HG02885 (cell line): Measurements from ENCODE around the gene ALK.
"Not testable (repeated sequence)": the region's sequence is repeated elsewhere in the genome, so short reads cannot be mapped to it uniquely, and the experiment has no call there.

Experiments used
- ATAC-seq: cut with Tn5 transposase; IDR thresholded peaks from one replicate; pipeline ENCODE4 v1.9.1; 2021; ENCODE audit warnings: mild to moderate bottlenecking; ENCODE audit not compliant: unreplicated experiment, poor library complexity

ALK gene

DNA sequence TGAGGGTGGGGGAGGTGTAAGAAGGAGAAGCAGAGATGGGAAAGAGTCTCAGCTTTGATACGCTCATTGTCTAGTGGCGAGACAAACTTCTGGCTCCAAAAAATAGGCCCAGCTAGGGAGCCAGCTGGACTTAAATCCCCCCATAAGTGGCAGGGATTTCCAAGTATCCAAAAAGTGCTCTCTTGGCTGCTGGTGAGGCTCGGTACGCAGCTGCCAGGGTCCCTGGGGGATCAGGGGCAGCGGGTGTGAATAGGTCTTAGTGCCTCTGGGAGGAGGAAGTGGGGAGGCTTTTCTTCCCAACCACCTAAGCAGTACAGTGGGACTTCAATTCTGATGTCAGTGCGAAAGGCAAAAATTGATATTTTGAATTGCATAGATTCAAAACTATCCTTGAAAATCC lies 73.5 kb downstream of the ALK start:
- no peak for ATAC-seq

DNA sequence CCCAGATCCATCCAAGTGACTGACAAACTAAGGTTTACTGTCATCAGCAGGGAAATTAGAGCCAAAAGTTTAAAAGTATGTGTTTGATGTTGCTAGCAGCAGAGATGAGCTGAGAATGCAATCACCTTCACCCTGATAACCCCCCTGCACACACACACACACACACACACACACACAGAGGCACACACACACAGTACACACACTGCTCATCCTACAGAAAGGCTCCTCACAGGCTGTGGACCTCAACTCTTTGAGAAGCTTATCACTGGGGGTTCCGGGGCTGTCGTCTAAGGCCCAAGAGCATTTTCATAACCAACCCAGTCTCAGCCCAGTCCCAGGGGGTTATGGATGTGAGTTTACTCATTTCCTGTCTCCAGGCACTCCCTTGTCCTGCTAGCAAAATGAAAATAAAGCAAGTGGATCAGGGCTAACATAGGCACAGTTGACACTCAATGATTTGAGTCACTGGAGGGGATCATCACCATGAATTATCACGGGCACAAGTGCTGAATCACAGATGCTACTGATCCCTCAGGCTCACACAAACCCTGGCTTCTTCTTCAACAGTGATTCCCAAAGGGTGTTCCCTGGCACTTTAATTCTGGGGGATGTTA lies 76.6 kb downstream of the ALK start:
- ATAC-seq: no peak

DNA sequence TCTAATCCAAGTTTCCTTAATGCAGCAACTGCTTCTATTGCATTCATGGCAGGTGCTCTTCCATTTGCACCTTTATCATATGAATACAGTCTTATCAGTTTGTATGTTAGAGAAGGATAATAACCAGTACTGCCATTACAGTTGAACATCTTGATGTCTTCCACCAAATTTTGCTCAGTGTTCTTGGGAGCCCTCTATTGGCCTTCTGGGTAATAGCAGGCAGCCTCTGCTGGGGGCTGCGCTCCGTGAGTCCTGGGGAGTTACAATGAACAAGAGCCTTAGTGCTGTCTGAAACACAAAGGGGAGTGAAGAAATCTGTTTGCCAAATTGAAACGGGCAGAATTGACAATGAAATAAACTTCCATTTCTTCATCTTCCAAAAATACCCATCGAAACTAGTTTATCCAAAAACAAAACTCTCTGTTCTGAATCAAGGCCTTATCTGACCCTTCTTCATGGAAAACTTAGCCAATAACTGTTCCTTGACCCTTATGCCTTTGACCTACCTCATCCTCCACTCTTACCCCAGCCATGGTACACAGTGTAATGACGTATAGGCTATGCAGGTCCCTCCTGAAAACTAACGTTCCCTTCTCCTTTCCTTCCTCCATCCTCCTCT lies 79.9 kb downstream of the ALK start:
- no peak for ATAC-seq

DNA sequence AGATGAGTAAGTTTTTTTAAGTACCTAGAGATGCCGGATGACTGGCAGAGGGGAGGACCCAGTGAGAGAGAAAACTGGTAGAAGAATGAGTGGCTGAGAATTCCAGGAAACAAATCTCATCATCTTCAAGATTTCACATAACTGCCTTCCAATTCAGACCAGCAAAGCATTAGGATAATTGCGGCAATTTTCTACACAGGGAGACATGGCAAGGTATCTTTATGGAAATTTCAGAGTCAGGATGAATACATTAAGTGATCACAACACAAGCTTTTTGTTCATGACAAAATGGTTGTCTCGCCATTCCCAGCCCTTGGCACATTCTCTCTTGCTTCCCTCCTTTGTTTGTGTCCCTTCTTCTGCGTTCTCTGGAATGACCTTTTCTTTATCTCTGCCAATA lies 82.1 kb downstream of the ALK start:
- ATAC-seq: no peak

DNA sequence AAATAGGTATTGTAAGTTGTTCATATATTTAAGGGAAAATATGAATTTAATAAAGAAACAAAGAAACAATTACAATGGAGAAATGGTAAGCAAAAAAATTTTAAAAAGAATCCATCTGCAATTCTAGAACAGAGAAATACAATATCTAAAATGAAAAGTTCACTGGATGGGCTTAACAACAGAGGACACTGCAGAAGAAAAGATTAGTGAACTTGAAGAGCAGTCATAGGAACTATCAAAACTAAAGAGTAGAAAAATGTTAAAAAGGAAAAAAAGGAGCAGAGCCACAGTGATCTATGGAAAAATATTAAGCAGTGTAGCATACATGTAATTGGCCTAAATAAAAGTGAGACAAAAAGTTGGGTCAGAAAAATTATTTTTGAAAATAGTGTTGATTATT lies 83.5 kb downstream of the ALK start:
- no peak for ATAC-seq

DNA sequence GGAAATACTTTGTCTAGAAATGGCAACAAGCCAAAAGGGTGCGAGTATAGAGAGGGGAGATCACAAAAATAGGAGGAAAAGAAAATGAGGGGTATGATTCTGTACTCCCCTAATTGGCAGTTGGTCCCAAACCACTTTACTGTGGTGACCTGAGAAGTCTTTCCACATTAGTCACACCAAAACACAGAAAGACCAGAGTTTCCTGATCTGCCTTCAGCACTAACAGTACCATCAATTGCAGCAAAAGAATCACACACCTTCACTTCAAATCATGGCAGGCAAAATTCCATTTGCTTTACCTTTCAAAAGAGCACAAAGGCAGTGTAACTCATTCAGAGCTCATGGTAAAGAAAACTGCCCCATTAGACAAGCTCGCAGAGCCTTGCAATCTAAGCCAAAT lies 86.8 kb downstream of the ALK start:
- no peak for ATAC-seq

DNA sequence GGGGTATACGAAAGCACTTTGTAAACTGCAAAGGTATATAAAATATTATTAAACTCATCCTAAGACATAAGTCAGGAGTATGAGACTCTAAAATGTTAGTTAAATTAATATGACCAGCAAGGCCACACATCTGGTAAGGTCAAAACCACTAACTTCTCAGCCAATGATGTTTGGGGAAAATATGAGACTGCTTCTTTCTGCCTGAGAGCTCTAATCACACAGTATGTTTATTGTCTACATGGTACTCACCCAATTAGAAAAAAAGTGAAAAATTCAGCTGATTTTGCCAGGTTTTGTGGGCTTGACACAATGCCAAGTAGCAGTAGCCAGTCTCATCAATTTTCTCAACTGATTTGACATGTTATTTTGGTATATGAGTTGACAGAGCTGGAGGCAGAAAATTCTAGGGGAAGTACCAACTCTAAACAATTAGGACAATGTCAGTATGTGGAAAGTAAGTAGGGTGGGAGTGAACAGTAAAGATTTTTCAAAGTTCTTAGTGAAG lies 87.3 kb downstream of the ALK start:
- ATAC-seq: no peak

DNA sequence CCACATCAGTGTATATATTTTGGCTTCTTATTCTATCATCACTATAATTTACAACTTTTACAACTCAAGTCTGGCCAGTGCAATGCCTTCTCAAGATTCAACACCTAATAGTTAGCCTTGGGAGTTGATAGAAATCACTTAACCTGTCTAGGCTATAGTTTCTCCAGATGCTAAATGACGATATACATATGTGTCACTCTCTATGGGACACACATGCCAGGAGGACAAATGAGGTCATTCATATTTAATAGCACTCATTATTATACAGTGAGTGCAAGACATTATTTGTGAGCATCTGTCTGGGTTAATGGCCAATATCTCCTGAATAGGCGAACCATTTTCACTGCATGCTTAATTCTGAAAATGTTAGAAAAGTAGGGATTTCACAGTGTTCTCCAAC lies 89.8 kb downstream of the ALK start:
- no peak for ATAC-seq

DNA sequence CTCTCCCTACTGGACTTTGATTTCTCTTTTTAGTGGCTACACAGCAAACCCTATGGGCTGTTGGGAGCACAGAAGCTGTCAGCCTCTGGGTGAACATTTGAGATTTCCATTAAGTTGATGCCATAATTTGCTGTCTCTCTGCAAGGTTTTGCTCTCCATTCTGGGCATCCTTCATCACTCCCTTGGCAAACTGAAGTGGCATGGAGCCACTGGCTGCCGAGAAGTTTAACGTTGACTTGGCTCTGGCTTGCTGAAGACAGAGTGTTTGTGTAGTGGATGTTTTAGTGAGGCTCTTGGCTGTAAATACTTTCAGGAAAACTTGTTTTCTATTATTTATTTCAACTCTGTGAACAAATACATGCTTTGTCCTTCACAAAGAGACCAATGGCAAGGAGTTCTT lies 91.5 kb downstream of the ALK start:
- ATAC-seq: no peak

DNA sequence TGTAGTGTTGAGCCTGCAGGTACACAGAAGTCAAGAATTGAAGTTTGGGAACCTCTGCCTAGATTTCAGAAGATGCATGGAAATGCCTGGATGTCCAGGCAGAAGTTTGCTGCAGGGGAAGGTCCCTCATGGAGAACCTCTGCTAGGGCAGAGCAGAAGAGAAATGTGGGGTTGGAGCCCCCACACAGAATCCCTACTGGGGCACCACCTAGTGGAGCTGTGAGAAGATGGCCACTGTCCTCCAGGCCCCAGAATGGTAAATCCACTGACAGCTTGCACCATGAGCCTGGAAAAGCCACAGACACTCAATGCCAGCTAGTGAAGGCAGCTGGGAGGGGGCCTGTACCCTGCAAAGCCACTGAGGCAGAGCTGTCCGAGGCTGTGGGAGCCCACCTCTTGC lies 97.2 kb downstream of the ALK start:
- ATAC-seq: not testable (repeated sequence)

DNA sequence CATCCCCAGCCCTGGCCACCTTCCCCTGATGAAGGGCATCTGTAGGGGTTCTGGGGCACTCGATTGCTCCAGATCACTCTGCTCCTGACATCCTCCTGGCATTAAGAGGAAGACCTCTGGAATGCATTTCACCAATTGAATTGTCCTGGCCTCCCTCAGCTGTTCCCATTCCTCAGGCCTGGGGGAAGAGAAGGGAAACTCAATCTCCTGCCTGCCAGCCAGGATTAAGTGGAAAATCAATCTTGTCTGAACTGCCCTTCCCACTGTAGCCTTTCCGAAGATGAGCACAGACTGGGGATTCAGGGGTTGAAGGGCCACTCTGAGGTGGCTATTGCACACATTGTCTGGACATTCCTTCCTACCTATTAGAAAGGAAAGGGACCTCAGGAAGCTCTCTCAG lies 99.8 kb downstream of the ALK start:
- ATAC-seq: no peak

DNA sequence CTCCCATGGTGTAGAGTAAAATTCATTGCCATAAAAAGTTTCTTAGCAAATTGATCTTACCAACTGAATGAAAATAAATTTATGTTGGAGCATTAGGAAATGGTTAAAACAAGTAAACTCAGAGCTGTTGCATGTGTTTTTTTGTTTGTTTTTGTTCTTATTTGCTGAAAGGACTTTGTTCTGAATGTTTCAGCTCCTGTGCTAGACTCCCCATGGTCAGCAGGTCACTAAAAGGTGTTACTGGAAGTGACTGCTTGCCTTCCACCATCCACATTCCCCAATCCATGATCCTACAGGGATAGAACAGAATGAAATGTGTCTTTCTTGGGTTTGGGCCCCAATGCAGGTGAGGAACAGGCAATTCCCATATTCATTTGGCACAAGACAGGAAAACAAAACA lies 101.8 kb downstream of the ALK start:
- no peak for ATAC-seq

DNA sequence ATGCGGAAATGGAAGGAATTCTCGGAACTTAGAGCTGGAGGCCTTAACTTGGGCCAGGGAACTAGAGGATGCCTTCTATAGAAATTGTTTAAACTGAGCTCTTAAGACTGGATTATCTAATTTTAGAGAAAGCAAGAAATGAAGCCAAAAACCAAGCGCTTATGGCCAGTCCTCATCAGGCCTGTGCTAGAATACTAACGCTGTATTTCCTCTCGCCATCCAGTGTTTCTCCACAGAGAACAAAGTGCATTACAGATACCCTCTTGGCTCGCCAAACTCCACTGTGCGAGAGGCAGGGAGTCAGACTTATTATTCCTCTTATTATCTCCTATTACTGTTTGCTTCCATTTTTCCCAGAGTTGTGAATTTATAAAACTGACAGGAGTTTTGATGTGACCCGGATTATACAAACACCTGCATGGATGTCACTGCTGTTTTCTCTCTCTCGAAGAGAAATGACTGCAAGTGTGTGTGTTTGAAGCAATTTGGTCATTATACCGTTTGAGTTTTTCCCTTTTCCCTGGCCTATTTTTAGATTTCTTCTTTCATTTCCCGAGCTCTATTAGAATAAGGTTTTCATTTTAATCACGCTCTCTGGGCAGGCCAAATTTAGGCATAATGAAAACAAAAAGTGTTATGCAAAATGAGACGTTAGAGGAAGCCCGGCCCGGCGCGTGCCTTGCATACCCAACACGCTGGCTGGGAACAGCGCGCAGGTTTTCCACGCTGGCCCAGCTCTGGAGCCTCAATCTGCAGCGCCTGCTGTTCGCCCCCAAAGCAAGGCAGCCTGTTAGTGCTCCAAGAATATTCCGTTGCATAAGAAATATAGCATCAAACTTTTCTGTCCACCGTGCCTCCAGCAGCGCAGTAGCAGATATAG lies 103.3 kb downstream of the ALK start:
- no peak for ATAC-seq

DNA sequence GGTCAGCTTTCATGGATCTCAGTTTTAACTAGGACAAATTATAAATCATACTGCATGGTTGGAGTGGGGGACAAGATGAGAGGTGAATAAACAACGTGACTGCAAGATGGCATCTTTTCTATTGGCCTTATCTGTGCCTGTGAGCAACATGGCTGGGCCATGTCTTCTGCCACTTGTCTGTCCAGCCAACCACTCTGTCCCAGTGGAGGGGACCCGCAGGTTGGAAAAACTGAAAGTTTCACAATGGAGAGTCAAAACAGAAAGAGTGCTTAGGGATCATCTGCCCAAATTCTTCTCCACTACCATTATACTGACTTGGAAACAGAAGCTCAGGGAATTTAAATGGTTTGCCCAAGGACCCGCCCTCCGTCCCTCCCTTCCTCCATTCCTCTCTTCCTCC lies 104.1 kb downstream of the ALK start:
- ATAC-seq: no peak

DNA sequence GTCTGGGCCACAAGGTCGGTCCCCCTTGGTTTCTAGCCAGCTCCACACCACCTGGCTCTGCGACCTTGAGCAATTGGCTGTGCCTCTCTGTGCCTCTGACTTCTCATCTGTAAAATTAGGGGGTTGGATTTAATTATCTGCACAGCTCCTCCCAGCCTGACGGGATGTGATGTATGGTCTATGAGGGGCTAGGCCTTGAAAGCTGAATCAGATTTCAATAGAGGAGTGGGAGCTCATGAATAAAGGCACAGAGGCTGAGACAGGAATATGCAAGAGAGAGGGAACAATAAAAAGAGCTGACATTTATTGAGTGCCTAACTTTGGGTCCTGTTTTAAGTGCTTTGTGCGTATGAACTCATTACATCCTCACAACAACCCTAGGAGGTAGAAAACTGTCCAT lies 104.7 kb downstream of the ALK start:
- no peak for ATAC-seq

DNA sequence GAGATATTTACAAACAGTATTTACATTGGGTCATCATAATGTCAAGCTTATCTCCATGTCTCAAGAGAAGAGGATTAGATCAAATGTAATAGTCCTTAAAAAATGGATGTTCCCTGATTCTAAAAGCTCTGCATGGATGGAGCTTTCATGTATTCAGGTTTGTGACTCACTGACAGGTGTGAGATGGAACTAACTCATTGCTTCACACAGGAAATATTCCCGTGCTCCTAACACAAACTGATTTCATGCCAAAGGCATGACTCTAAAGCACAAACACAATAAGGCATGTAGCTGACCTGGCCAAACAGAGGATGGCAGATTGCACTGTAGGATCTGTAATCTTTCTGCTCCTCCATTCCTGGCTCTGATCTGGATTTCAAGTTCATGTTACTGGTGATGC lies 110.0 kb downstream of the ALK start:
- no peak for ATAC-seq

DNA sequence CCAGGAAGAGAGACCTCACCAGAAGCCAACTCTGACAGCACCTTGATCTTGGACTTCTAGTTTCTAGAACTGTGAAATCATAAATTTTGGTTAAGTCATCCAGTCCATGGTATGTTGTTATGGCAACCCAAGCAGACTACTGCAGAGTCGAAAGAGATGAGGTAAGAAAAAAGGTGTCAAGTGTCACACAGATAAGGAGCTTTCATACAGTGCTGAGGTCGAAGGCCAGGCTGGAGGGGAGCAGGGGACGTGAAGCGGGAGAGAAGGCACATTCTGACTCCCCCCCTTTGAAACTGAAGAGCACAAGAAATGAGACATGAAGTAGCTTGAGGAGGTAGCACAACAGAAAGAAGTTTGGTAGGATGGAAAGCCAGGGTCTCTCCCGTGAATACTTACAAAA lies 110.4 kb downstream of the ALK start:
- ATAC-seq: no peak

DNA sequence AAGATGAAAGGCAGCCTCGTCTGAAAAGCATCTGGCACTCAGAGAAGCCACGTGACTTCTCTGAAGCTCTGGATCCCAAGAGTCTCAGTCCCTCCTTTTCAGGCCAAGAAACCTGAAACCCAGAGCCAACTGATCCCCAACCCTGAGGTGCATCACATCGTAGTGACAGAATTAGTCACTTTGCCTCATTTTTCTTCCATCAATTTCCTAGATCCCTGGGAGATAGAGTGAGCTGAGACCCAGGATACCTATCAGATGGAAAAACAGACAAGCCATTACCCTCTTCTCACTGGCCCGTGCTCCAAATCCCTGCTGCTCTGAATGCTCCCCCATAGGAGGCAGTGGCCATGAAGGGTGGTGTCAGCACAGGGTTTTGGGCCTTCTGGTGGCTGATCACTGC lies 113.1 kb downstream of the ALK start:
- no peak for ATAC-seq

DNA sequence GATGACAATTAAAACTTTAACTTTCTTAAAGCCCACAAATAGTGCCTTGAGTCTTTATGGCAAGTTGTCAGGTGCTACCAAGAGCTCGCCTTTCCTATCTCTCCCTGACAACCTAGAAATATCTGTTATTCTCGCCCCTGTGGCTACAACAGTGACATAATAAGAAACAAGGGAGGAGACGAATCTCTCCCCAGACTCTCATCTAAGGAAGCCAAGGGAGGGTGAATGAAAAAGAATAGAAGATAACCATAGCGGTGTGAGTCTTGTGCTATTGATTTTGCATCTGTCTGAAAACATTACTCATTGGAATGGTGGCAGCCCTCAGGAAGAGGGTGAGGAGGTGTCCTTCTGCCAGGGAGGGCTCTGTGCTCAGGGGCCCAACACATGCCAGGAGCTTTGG lies 114.3 kb downstream of the ALK start:
- no peak for ATAC-seq

DNA sequence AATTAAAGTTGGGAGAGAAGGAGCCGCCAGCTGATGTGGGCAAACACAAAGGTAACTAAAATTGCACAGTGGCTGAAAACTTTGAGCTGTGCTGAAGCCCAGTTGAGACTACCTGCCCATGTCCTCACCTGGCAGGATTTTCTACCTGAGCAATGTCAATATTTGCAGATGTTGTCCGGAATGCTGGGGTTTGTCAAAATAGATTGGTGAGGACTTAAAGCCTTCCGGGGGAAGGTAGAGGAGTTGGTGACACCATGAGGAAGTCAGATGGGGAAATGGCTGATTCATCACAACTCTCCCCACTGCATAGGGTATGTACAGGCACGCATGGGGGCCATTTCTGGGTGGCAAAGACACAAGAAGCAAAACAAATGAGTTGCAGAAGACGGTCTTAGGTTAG lies 114.9 kb downstream of the ALK start:
- ATAC-seq: no peak

DNA sequence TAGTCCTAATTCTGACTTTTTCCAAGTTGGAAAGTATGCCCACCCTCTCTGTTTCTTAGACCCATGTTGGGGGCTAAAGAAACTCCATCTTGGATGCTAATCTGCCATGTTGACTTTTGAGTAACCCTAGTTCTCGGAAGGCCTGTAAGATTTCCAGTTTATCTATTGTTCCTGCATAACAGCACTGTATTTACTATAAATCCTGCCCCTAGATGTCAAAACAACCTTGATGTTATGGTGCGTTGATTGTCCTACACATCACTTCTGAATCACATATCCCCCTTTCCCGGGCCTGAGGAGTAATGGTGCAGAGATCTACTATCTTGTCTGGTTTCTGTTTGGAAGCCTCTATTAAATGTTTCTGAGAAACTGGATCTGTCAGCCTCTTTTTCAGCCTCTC lies 116.7 kb downstream of the ALK start:
- ATAC-seq: no peak

DNA sequence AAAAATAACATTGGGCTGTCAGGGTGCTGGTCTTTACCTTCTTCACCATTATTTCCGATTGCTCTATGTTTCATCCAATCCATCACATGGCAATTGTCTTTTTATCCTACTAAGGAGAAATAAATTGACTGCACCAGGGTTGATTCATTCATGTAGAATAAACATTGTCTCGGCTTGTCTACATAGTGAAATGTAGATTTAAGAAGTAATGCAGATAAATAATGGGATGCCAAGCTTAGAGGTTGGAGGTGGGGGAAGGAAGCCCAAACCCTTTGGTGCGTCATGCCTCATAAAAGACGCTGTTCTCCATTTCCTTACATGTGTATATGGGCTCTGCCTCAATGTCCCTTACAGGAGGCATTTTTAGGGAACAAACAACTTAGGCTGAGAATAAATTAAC lies 117.8 kb downstream of the ALK start:
- ATAC-seq: no peak
